ENCODE data around the gene OSBP. TPM values are rescaled to one million over a fixed set of nuclear protein-coding genes. Genes with fewer than 3 reads are reported as not detected.

OSBP gene
- total and polyA plus RNA-seq, 9 of the 15 experiments (the other 6 are each of a cell fraction or from before 2014, with no cell fraction given) = 11.7 to 49.0 (median 28.7) TPM

DNA sequence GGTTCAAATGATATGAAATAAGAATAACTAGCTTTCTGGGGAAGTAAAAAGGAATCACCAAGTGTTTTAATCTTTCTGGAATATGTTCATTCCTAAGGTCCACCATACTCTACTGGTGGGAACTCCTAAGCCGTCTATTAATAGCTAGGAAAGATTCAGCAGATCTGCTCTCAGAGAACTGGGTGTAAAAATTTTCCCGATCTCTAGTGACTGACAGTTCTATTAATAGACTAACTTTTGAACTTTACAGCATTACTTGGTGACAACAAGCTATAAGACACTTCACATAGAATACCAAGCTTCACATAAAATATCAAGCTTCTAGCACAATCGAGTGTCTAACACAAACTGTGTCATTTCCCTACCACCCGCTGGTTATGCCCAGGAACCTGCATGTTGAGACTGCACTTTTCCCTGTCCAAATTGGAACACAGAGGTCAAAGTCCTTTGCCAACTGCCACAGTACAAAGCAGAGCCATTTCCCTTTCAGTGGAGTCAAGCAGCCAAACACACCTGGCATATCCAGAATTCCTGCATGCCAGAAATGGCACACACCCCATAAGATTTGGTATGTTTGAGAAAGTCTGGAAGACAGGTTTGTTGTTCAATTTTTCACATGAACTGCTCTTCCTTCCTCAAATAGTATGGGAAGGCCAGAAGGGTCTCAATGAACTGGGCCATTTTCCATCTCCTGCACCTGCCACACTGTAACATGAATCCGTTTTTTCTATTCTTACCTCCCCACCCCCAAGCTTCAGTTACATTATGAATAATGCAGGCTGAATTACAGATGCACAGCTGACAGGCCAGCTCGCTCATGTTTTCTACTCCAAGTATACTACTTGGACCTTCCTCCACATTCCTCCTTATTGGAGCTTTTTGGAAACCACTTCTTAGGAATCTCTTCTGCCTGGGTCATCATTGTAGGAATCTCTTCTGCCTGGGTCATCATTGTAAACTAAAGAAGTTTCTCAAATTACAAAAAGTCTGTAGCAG lies 3.7 kb downstream of the OSBP start:
- DNase-seq (ENCODE audit: extremely low read depth in 1 of 4, low spot score in 3 of 4) (no peak), FAIRE-seq (no peak), ATAC-seq (no peak)
- peaks cover 6% of the 10 kb centered on the region; the same call in 1 of the 2 replicates for H4K20me1 ChIP-seq (replicated peaks; ENCODE audit: control insufficient read depth, insufficient read depth, low read length)
- no peaks in the 10 kb centered on the region for H3K9me1 ChIP-seq (ENCODE audit: control insufficient read depth, insufficient read depth, low read length)
- POLR2A ChIA-PET = interaction anchor here (0.9 to 1.3 kb wide), 12 partner anchors 8 to 70 kb away, joined by 3 to 4 read pairs (median 3); partner anchors contain the start of gene PATL1
- H3K27me3 ChIP-seq (ENCODE audit: control insufficient read depth in 2 of 2, insufficient read depth in 2 of 2, low read length in 2 of 2) = no peaks in the 10 kb centered on the region
- H3K79me2 ChIP-seq (ENCODE audit: control insufficient read depth, insufficient read depth, low read length) = peaks cover 68% of the 10 kb centered on the region
- 62% methylated on average over 6 of the region's 6 CpGs for WGBS (ENCODE audit: insufficient coverage, low coverage, missing lambda C conversion rate)
- in situ Hi-C loops (cut with MboI) = no loop called here
- BruUV-seq (replicated peaks) = no TSS peak
- H3K4me3 ChIP-seq = no peak overlapping the region
- CTCF ChIA-PET (ENCODE audit: low intra/inter-chr PET ratio) = interaction anchor here (0.6 kb wide), 1 partner anchor 1787 kb away, joined by 3 read pairs; no protein-coding TSS in a partner anchor
- intact Hi-C loops (cut with micrococcal nuclease) = no loop called here
- H3K27ac ChIP-seq (ENCODE audit: extremely low read depth, low read depth, low read length) = no peak overlapping the region
- H3K4me1 ChIP-seq (replicated peaks in 1 of 2; ENCODE audit: control insufficient read depth in 2 of 2, insufficient read depth in 2 of 2, low read length in 2 of 2) = peaks cover 3 to 26% of the 10 kb centered on the region in 2 experiments; a peak in 4 of 5 replicates
- TF ChIP-seq TEAD4 (IDR thresholded peaks at IDR 0.05; ENCODE audit: low read length) = peak; percentile 7; the same call in 1 of the 2 replicates
- no peak for TF ChIP-seq TEAD4 (CRISPR knock-in tag; IDR thresholded peaks at IDR 0.05; ENCODE audit: borderline replicate concordance)
- TF ChIP-seq MEF2A (IDR thresholded peaks at IDR 0.05; ENCODE audit: control insufficient read depth, low read depth, low read length) = peak; percentile 74
- TF ChIP-seq SUPT5H (IDR thresholded peaks at IDR 0.05) = peak; percentile 32; the same call in 1 of the 2 replicates
- TF ChIP-seq MEF2D (tag; conservative IDR thresholded peaks at IDR 0.05; ENCODE audit: low read depth) = peak; percentile 59; the same call in 1 of the 2 replicates
- no peak for TF ChIP-seq NCOA2 (IDR thresholded peaks at IDR 0.05; ENCODE audit: partially characterized antibody in 2 of 2)
- TF ChIP-seq NCOA1 (IDR thresholded peaks at IDR 0.05; ENCODE audit: low read depth) = no peak
- TF ChIP-seq FOXA3 (CRISPR knock-in tag; conservative IDR thresholded peaks at IDR 0.05 in 1 of 2, IDR thresholded peaks at IDR 0.05 in 1 of 2) = 0 out of 4 replicates have a peak, but pooled peaks of 1 of the 2 experiments have one; percentile 32
- no peak overlapping the region for H3K4me2 ChIP-seq (ENCODE audit: insufficient read depth, low read length)
- H2AFZ ChIP-seq (ENCODE audit: low read depth, low read length) = no peak overlapping the region
- no peaks in the 10 kb centered on the region for H3K9me3 ChIP-seq (replicated peaks; ENCODE audit: control insufficient read depth, insufficient read depth, low read depth, low read length)
- peaks cover 68% of the 10 kb centered on the region for H3K36me3 ChIP-seq (ENCODE audit: control insufficient read depth, insufficient read depth, low read length)
- H3K9ac ChIP-seq (ENCODE audit: insufficient read depth in 1 of 2, low read depth in 2 of 2, low read length in 2 of 2) = no peak overlapping the region

Measured in K562 (cell line).